ENCODE results near the gene SH3RF1. TPM values are rescaled to one million over a fixed set of nuclear protein-coding genes. Genes with fewer than 3 reads are reported as not detected.

SH3RF1 gene
- polyA plus RNA-seq, 4 donors, result 31.1 to 33.4 (median 32.4) TPM

DNA sequence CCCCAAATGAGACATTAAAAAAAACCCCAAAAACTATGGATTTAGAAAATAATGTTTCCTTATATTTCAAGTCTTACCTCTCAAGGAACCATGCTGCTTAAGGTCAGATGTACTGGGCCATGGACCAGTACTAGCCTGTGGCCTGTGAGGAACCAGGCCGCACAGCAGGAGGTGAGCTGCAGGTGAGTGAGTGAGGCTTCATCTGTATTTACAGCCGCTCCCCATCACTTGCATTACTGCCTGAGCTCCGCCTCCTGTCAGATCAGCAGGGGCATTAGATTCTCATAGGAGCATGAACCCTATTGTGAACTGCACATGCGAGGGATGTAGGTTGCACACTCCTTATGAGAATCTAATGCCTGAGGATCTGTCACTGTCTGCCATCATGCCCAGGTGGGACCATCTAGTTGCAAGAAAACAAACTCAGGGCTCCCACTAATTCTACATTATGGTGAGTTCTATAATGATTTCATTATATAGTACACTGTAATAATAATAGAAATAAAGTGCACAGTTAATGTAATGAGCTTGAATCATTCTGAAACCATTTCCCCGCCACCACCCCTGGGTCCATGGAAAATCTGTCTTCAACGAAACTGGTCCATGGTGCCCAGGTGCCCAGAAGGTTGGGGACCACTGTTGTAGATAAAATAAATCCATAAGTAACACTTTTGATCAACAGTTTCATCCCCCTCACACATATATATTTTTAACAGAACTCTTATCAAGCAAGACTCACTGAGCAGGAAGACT lies 155.4 kb downstream of the SH3RF1 start:
- DNase-seq (ENCODE audit: low read depth in 4 of 4, low spot score in 3 of 4), result no peak

DNA sequence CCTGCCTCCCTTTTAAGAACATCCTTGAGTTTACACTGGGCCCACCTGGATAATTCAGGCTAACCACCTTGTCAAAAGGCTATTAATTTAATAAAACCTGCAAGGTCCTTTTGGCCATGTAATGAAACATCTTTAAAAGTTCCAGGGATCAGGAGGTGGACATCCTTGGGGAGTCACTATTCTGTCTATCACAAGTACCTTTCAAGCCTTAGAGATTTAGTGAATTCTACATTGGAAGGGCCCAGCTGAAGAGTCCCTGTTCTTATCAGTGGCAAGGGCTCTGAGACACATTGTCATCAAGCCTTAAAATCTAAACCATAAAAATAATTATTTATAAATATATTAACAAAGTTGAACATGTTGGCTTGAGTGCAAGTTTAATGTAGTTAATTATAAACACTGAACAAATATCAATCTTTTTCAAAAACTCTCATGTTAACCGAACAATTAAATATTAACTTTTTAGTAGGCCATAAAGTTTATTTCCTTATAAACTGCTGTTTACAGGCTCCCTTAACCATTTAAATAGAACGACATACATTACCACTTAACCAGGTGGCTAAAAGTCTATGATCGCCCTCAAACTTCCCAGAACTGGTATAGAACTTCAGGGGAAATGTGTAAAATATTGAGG lies 156.3 kb downstream of the SH3RF1 start:
- no peak for DNase-seq (ENCODE audit: low read depth in 4 of 4, low spot score in 3 of 4)

DNA sequence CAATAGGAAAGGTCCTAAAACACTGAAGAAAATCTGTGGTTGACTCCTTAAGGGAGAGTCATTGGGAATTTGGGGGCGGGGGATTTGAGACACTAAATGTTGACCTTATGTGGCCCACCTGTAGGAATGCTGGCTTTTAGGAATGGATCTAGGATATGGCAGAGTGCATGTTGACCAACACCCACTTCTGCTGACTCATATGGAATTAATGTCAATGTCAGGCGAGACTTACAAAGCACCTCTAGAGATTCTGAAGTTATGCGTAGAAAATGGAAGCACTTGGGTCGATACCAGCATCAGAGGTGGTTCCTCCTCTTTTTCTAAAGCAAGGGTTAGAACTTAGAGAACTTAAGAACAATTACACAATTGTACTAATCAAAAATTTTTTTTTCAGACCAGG lies 160.1 kb downstream of the SH3RF1 start:
- no peak for DNase-seq (ENCODE audit: low read depth in 4 of 4, low spot score in 3 of 4)

DNA sequence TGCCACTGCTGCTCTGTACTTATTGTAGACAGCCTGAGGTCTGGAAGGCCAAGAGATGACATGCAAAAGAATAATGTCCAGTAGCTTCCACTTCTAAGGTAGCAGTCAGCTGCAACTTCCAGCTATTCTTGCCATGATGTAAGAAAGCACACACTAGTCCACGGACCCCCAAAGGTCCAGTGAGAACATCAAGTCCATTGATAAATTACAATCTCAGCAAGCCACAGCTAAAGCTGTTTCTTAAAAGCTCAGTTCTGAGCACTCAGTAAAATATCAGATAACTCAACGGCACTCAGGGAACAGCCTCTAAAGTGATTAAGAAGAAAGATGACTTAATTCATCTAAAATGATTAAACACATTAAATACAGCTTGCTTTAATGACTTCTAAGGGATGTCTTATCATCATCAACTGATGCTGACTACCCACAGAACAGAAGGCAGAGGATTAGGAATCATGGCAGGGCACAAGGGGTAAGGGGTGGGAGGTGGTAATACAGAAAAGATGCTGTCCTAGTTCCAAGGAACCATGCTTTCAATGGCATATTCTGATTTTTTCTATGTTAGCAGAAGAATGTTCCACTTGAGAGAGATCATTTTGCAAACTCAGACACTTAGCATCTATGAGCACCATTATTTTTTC lies 161.6 kb downstream of the SH3RF1 start:
- DNase-seq (ENCODE audit: low read depth in 4 of 4, low spot score in 3 of 4), result no peak

DNA sequence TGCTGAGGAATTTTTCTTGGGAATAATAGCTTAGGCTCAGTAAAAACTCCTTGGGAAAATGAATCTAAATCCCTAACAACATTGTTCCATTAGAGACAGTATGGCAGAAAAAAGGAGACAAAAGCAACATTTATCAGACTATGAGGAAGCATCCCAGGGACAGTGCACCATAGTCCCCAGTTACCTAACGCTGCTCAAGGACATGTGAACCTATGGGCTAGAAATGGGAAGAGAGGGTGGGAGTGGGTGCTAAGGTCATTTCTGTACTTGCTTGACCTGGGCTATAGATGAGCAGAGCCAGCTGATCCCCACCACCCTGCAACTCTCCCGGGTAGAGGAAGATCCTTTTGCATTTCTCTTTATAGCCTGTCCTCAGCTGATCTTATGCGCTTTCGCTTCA lies 162.5 kb downstream of the SH3RF1 start:
- DNase-seq (ENCODE audit: low read depth in 4 of 4, low spot score in 3 of 4), result no peak

DNA sequence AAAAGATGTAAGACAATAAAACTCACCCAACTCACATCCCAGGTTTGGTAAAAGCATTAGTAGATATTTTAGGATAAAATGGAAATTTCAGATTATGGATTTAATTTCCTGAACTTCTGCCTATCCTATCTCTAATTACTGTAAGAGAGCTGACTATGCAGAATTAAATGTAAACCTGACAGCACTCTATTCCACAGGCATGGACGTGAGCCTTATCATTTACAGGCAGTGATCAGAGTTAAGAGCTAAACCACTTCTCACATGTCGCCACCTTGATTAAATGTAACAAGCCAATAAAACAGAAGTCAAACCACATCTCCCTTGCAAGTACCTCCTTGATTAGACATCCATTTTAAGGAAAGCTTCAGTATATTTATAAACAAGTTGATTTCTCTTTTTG lies 163.2 kb downstream of the SH3RF1 start:
- no peak for DNase-seq (ENCODE audit: low read depth in 4 of 4, low spot score in 3 of 4)

DNA sequence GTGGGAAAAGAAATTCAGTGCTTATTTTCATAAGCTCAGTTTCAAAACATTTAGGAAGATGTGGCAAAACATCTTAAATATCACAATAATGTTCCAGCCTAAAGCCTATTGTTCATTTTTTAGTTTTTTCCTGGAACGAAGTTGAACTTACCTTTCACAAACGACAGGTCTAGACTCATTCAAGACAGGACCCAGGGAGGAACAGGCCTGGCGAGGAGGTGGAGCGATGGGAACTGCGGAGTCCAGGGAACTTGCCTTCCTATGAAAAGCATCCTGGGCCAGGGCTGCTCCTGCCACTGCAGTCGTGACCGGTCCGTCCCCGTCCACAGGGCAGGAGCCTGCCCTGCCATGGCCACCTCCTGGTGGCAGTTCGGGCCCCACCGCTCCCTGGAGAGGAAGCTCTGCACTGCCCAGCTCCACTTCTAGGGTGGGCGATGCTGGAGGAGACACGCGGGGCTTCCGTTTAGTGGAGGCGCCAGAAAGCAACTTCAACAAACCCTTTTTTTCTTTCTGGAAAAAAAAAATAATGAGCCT lies 164.0 kb downstream of the SH3RF1 start:
- DNase-seq (ENCODE audit: low read depth in 4 of 4, low spot score in 3 of 4), result no peak

DNA sequence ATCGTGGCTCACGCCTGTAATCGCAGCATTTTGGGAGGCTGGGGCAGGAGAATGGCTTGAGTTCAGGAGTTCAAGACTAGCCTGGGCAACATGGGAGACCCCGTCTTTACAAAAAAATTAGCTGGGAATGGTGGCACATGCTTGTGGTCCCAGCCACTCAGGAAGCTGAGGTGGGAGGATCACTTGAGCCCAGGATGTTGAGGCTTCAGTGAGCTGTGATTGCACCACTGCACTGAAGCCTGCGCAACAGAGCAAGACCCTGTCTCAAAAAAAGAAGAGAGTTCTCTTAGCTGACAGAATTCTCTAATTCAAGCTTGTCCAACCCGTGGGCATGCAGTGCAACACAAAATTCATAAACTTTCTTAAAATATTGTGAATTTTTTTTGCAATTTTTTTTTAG lies 165.1 kb downstream of the SH3RF1 start:
- DNase-seq (ENCODE audit: low read depth in 4 of 4, low spot score in 3 of 4), result no peak

DNA sequence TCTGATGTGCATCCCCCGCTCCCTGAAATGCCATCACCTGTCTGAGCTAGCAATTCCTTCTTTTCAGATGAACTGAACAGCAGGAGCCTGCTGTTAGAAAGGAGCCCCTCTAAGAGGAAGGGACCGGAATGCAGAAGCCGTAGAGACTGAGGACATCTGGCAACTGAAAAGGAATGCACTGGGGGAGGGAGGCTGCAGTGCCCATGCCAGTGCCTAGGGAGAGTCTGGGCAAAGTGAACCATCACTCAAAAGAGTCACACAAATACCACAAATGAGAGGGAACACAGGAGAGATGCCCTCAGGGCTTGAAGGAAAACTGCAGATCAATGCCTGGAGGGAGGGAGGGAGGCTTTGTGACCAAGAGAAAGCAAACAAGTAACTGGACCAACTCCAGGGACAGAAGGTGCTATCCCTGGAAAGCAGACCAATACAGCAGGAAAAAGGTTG lies 166.8 kb downstream of the SH3RF1 start:
- DNase-seq (ENCODE audit: low read depth in 4 of 4, low spot score in 3 of 4), result no peak

DNA sequence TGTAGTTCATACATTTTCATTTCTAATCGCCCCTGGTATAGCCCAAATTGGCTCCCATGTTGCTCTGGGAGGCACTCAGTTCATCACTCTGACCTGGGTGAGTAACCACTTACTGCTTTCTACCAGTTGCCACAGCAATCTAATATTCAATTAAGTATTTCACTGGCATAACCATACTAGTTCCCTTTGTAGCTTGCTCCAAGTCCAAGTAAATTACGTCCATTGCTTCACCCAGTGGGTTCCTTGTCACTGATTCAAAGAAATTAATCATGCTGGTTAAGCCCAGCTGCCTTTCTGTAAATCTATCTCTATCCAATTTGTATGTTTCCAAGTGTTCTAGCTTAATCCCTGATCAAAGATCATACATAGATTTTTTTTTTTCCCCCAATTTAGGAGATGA lies 168.7 kb downstream of the SH3RF1 start:
- no peak for DNase-seq (ENCODE audit: low read depth in 4 of 4, low spot score in 3 of 4)

DNA sequence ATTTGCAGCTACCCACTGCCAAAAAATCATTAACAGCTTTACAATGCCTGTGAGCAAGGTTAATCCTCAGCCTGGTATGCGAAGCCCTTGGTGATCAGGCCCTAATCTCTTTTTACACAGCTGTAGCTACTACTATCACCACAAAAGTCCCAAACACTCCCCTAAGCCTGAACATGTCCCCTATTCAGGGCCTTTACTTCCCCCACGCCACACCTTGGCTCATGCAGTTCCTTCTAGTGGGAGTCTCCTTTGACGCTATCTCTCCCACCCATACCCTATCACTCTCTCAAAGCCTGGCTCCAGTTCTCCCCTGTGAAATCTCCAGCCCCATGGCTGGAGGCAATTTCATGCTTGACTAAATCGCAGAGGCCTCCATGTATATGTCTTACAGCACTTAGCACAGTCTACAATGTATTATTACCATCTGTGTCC lies 170.1 kb downstream of the SH3RF1 start:
- no peak for DNase-seq (ENCODE audit: low read depth in 4 of 4, low spot score in 3 of 4)

DNA sequence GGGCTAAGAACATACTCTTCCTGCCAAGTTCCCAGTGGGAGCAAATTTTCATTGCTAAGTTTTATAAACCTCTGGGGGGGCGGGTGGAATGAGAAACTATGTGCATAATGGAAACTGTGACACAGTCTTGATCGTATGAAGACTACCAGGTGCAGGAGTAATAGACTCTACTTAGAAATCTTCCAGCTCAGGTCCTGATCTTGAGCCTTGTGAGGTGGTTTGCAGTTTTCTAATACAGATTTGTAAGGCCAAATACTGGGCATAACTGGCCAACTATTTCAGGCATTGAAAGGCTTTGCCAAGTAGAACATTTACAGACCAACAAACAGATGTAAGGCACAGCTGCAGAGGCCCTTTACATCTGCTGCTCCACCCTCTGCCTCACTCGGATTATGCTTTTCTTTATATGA lies 171.0 kb downstream of the SH3RF1 start:
- no peak for DNase-seq (ENCODE audit: low read depth in 4 of 4, low spot score in 3 of 4)

DNA sequence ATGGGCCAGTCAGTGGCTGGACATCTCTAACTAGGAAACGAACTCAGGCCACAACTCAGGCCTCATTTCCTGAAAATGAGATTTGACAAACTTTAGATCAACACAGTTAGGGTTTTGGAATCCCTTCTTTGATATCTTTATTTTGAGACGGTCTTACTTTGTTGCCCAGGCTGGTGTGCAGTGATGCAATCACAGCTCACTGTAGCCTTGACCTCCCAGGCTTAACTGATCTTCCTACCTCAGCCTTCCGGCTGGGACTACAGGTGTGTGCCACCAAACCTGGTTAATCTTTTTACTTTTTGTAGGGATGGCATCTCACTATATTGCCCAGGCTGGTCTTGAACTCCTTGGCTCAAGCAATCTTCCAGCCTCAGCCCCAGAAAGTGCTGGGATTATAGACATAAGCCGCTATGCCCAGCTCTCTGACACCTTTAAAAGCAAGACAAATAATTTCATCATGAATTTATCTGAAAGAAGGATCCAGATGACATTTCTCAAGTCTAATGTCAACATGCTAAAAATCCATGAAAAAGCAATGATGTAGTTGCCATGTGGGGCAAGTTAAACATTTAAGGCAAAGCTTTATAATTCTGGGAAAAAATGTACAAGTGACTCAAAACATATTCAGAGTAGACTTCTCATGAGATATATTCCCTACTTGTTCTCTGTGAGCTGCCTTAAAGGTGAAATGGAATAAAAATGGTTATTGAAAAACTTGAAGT lies 171.6 kb downstream of the SH3RF1 start:
- DNase-seq (ENCODE audit: low read depth in 4 of 4, low spot score in 3 of 4), result no peak

DNA sequence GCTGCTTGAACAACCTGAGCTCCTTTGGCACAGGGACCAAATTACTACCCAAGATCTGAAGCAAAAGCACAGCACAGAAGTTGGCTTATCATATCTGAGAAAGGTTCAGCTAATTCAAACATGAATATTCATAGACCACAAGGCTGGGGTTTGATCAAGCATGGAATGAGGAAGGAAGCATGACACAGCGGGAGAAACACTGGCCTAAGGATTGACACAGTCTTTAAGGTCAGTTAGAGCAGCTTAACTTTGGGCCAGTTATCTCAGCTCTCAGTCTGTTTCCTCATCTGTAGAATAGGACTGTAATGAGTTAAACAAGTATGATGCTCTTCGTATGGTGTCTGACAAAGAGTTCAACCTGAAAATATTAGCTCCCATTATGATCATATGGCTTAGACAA lies 172.2 kb downstream of the SH3RF1 start:
- no peak for DNase-seq (ENCODE audit: low read depth in 4 of 4, low spot score in 3 of 4)

DNA sequence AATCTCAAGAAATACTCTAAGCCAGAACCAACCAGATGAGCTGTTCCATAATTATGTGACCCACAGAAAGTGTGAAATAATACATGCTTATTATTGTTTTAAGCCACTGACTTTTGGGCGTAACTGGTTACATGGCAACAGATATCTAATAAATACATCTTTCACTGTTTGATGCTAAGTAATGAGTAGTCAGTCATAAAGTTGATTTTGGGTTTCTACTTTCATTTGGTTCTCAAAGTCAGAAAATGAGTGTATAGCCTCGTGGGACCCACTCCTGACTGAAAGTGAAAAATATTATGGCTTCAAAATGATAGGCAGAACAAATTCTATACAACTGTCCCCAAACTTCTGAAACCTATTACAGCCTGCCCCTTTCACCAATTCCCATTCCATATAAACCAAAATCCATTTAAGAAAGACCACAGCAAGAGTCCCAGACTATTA lies 172.7 kb downstream of the SH3RF1 start:
- no peak for DNase-seq (ENCODE audit: low read depth in 4 of 4, low spot score in 3 of 4)

DNA sequence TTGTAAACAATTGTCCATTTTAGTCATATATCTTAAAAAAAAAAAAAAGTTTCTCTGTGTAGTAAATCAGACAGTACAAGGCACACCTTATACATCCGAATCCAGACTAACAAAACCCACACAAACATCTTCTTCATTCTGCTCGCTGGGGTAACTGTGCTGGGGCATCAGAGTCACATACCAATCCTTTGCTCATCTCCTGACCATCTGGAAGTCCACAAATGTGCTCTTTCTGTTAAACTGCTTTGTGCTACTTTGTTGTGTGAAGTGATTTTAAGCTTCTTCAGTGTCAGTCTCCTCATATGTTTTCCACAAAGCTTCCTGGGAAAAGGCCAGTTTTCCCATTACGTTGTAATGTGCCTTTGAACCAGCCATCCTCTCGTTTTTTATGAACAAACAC lies 174.5 kb downstream of the SH3RF1 start:
- no peak for DNase-seq (ENCODE audit: low read depth in 4 of 4, low spot score in 3 of 4)

DNA sequence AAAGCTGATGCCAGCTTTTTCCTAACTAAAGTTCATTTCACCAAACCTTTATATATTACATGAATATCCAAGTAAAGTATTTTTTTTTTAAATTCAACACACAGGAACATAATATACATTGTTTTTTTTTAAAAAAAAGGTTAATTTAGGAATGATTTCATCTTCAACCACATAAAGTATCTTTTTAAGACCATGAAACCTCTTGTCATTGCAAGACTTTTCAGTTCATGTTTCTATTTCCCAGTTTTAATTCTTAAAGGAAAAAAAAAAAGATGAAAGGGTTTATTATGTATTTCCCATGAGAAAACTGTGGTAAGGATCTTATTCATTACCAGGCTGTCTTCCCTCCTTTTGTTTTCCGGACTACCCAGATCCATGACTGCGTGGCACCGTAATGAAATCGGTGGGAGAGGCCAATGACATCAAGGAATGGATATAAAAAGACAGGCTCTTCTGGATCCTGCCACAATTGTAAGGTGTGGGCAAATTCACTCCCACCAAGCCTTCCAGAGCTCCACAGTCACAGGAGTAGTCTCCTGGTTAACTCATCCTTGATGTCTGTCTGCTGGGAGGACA lies 176.0 kb downstream of the SH3RF1 start:
- no peak for DNase-seq (ENCODE audit: low read depth in 4 of 4, low spot score in 3 of 4)

DNA sequence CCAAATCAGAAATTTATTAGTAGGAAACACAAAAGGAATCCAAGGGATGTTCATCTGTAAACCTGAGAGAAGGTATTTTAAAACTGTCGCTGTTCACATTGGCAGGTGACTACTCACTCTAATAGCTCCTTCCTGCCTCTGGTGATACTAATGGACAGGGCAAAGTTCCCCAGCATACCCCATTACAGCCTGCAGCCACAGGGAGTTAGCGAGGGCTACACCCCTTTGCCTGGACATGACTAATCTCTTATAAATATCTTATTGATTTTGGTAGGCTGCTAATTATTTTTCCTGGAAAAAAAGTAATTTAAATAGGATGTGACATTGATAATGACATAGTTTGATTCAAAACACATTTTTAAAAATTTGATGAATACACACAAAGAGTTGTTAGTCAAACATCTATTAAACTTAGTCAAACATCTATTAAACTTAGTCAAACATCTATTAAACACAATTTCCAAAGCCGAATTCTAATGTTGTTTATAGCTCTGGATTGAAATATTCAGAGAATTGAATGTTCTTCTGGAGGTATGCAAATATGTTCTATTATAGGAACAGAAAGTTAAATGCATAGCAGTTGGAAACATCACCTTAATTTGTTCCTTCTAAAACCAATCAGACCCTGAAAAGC lies 177.8 kb downstream of the SH3RF1 start:
- no peak for DNase-seq (ENCODE audit: low read depth in 4 of 4, low spot score in 3 of 4)

DNA sequence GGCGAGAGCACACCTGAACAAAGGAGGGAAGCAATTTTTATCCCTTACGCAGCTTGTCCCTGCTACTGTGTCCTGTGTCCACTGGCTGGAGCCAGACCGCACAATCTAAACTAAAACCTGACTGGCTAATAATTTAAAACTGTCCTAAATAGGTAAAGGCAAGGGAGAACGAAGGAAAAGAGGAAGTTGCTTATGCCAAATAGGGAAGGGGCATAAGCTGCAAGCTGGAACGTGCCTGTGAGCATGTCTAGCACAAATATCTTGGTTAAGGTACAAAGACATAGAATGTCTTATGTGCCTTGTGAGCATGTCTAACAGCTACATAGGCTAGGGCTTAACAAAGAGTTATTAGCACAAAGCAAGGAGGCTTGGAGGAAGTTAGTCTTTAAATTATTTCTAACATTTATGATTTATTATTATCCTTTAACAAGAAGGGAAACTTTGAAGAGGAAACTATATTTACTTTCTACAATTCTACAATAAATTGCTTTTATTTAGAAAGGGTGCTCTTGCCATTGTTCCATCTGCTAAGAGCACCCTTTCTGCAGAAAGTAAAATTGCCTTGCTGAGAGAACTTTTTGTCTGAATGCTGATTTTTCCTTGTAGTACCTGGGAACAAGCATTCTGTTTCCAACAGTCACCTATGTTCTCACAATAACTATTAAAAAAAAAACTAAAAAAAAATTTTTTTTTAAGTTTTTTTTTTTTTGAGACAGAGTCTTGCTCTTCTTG lies 180.1 kb downstream of the SH3RF1 start:
- DNase-seq (ENCODE audit: low read depth in 4 of 4, low spot score in 3 of 4), result no peak
